ENCODE results near the gene COCH. TPM values are rescaled to one million over a fixed set of nuclear protein-coding genes. Genes with fewer than 3 reads are reported as not detected.
"Not testable (repeated sequence)": the region's sequence is repeated elsewhere in the genome, so short reads cannot be mapped to it uniquely, and the experiment has no call there.

COCH gene
- total RNA-seq, 1 donor from 2014 or later = 3.1 TPM

GRCh38 chr14:30915596-30915995 lies 41.2 kb downstream of the COCH start:
- no peaks in the 10 kb centered on the region for H3K9me3 ChIP-seq (ENCODE audit: control insufficient read depth in 3 of 3, low read length in 3 of 3)
- H3K27ac ChIP-seq (ENCODE audit: low read depth, low read length) = no peak overlapping the region
- H3K4me1 ChIP-seq (ENCODE audit: control insufficient read depth in 3 of 3, insufficient read depth in 3 of 3, low read length in 3 of 3) = no peaks in the 10 kb centered on the region
- H3K36me3 ChIP-seq (ENCODE audit: control insufficient read depth in 3 of 3, insufficient read depth in 3 of 3, low read length in 3 of 3) = peaks cover 0 to 12% (median 11%) of the 10 kb centered on the region in 3 donors
- no peaks in the 10 kb centered on the region for H3K27me3 ChIP-seq (ENCODE audit: control insufficient read depth in 3 of 3, insufficient read depth in 3 of 3, low read length in 3 of 3)
- no peak overlapping the region for H3K9ac ChIP-seq (ENCODE audit: low read depth in 1 of 3, low read length in 3 of 3)
- no peak overlapping the region for H3K4me3 ChIP-seq (ENCODE audit: low read length in 3 of 3)

- Histone ChIP-seq H3K36me3 (ENCODE audit: control insufficient read depth in 3 of 3, insufficient read depth in 3 of 3, low read length in 3 of 3) (peaks cover 4 to 8% (median 6%) of the 10 kb centered on the region in 3 donors), H3K4me1 (ENCODE audit: control insufficient read depth in 3 of 3, insufficient read depth in 3 of 3, low read length in 3 of 3) (no peaks in the 10 kb centered on the region), H3K4me3 (ENCODE audit: low read length in 3 of 3) (no peak overlapping the region), H3K27me3 (ENCODE audit: control insufficient read depth in 3 of 3, insufficient read depth in 3 of 3, low read length in 3 of 3) (no peaks in the 10 kb centered on the region), H3K9ac (ENCODE audit: low read depth in 1 of 3, low read length in 3 of 3) (no peak overlapping the region), H3K27ac (ENCODE audit: low read depth, low read length) (no peak overlapping the region), H3K9me3 (ENCODE audit: control insufficient read depth in 3 of 3, low read length in 3 of 3) (no peaks in the 10 kb centered on the region)
These were observed 46.9 kb downstream of the COCH start for GRCh38 chr14:30921305-30921704.

- Histone ChIP-seq H3K9me3 (ENCODE audit: control insufficient read depth in 3 of 3, low read length in 3 of 3) (no peaks in the 10 kb centered on the region), H3K27me3 (ENCODE audit: control insufficient read depth in 3 of 3, insufficient read depth in 3 of 3, low read length in 3 of 3) (no peaks in the 10 kb centered on the region), H3K4me3 (ENCODE audit: low read length in 3 of 3) (no peak overlapping the region), H3K4me1 (ENCODE audit: control insufficient read depth in 3 of 3, insufficient read depth in 3 of 3, low read length in 3 of 3) (no peaks in the 10 kb centered on the region), H3K36me3 (ENCODE audit: control insufficient read depth in 3 of 3, insufficient read depth in 3 of 3, low read length in 3 of 3) (peaks cover 4 to 8% (median 6%) of the 10 kb centered on the region in 3 donors), H3K27ac (ENCODE audit: low read depth, low read length) (no peak overlapping the region), H3K9ac (ENCODE audit: low read depth in 1 of 3, low read length in 3 of 3) (no peak overlapping the region)
These were observed 47.4 kb downstream of the COCH start for GRCh38 chr14:30921788-30922187.

GRCh38 chr14:30925254-30925653 lies 50.9 kb downstream of the COCH start:
- Histone ChIP-seq H3K4me3 (ENCODE audit: low read length in 3 of 3) (no peak overlapping the region), H3K36me3 (ENCODE audit: control insufficient read depth in 3 of 3, insufficient read depth in 3 of 3, low read length in 3 of 3) (peaks cover 3 to 5% (median 4%) of the 10 kb centered on the region in 3 donors), H3K9me3 (ENCODE audit: control insufficient read depth in 3 of 3, low read length in 3 of 3) (no peaks in the 10 kb centered on the region), H3K4me1 (ENCODE audit: control insufficient read depth in 3 of 3, insufficient read depth in 3 of 3, low read length in 3 of 3) (no peaks in the 10 kb centered on the region), H3K9ac (ENCODE audit: low read depth in 1 of 3, low read length in 3 of 3) (no peak overlapping the region), H3K27me3 (ENCODE audit: control insufficient read depth in 3 of 3, insufficient read depth in 3 of 3, low read length in 3 of 3) (no peaks in the 10 kb centered on the region), H3K27ac (ENCODE audit: low read depth, low read length) (no peak overlapping the region)

- Histone ChIP-seq H3K36me3 (ENCODE audit: control insufficient read depth in 3 of 3, insufficient read depth in 3 of 3, low read length in 3 of 3) (peaks cover 3 to 5% (median 4%) of the 10 kb centered on the region in 3 donors), H3K9ac (ENCODE audit: low read depth in 1 of 3, low read length in 3 of 3) (no peak overlapping the region), H3K9me3 (ENCODE audit: control insufficient read depth in 3 of 3, low read length in 3 of 3) (no peaks in the 10 kb centered on the region), H3K27ac (ENCODE audit: low read depth, low read length) (no peak overlapping the region), H3K4me1 (ENCODE audit: control insufficient read depth in 3 of 3, insufficient read depth in 3 of 3, low read length in 3 of 3) (no peaks in the 10 kb centered on the region), H3K4me3 (ENCODE audit: low read length in 3 of 3) (no peak overlapping the region), H3K27me3 (ENCODE audit: control insufficient read depth in 3 of 3, insufficient read depth in 3 of 3, low read length in 3 of 3) (no peaks in the 10 kb centered on the region)
These were observed 54.1 kb downstream of the COCH start for GRCh38 chr14:30928462-30928861.

- H3K4me1 ChIP-seq (ENCODE audit: control insufficient read depth in 3 of 3, insufficient read depth in 3 of 3, low read length in 3 of 3); H3K27ac ChIP-seq (ENCODE audit: low read depth, low read length); H3K27me3 ChIP-seq (ENCODE audit: control insufficient read depth in 3 of 3, insufficient read depth in 3 of 3, low read length in 3 of 3); H3K9ac ChIP-seq (ENCODE audit: low read depth in 1 of 3, low read length in 3 of 3); H3K9me3 ChIP-seq (ENCODE audit: control insufficient read depth in 3 of 3, low read length in 3 of 3); H3K4me3 ChIP-seq (ENCODE audit: low read length in 3 of 3): not testable (repeated sequence)
- H3K36me3 ChIP-seq (ENCODE audit: control insufficient read depth in 3 of 3, insufficient read depth in 3 of 3, low read length in 3 of 3) = peaks cover 0 to 18% (median 16%) of the 10 kb centered on the region in 3 donors
These were observed 59.6 kb downstream of the COCH start for GRCh38 chr14:30933937-30934336.

- Histone ChIP-seq H3K9me3 (ENCODE audit: control insufficient read depth in 3 of 3, low read length in 3 of 3) (no peaks in the 10 kb centered on the region), H3K4me1 (ENCODE audit: control insufficient read depth in 3 of 3, insufficient read depth in 3 of 3, low read length in 3 of 3) (no peaks in the 10 kb centered on the region), H3K9ac (ENCODE audit: low read depth in 1 of 3, low read length in 3 of 3) (no peak overlapping the region), H3K27me3 (ENCODE audit: control insufficient read depth in 3 of 3, insufficient read depth in 3 of 3, low read length in 3 of 3) (no peaks in the 10 kb centered on the region), H3K36me3 (ENCODE audit: control insufficient read depth in 3 of 3, insufficient read depth in 3 of 3, low read length in 3 of 3) (peaks cover 0 to 18% (median 16%) of the 10 kb centered on the region in 3 donors), H3K4me3 (ENCODE audit: low read length in 3 of 3) (no peak overlapping the region), H3K27ac (ENCODE audit: low read depth, low read length) (no peak overlapping the region)
These were observed 61.1 kb downstream of the COCH start for GRCh38 chr14:30935445-30935844.

GRCh38 chr14:30938617-30939016 lies 64.3 kb downstream of the COCH start:
- Histone ChIP-seq H3K36me3 (ENCODE audit: control insufficient read depth in 3 of 3, insufficient read depth in 3 of 3, low read length in 3 of 3) (peaks cover 0 to 24% (median 20%) of the 10 kb centered on the region in 3 donors), H3K9me3 (ENCODE audit: control insufficient read depth in 3 of 3, low read length in 3 of 3) (no peaks in the 10 kb centered on the region), H3K27me3 (ENCODE audit: control insufficient read depth in 3 of 3, insufficient read depth in 3 of 3, low read length in 3 of 3) (no peaks in the 10 kb centered on the region), H3K27ac (ENCODE audit: low read depth, low read length) (no peak overlapping the region), H3K4me3 (ENCODE audit: low read length in 3 of 3) (no peak overlapping the region), H3K4me1 (ENCODE audit: control insufficient read depth in 3 of 3, insufficient read depth in 3 of 3, low read length in 3 of 3) (no peaks in the 10 kb centered on the region), H3K9ac (ENCODE audit: low read depth in 1 of 3, low read length in 3 of 3) (no peak overlapping the region)

Other genes with a start within 250 kb of the COCH start
- gene AP4S1, start 151.1 kb downstream of the COCH start, total RNA-seq = 14.6 TPM
- gene STRN3, start 151.8 kb downstream of the COCH start, total RNA-seq = 69.9 TPM

All from skeletal muscle tissue (tissue), 4 donors.